H9 (cell line): Measurements from ENCODE around the gene GDF3. TPM values are rescaled to one million over a fixed set of nuclear protein-coding genes. Genes with fewer than 3 reads are reported as not detected.

Source experiments
- DNase-seq: peaks from one replicate; pipeline ENCODE4 v3.0.0-alpha.2; 2017
- H2AFZ ChIP-seq: one replicate; pipeline ENCODE4 v1.6.1; 2013; ENCODE audit warnings: mild to moderate bottlenecking, low read length, control low read depth, moderate library complexity
- H2AK5ac ChIP-seq: 2 replicates; pipeline ENCODE4 v1.6.1; 2013; ENCODE audit warnings: low read length, control low read depth, mixed read lengths; ENCODE audit not compliant: insufficient read length
- H2BK120ac ChIP-seq: one replicate; pipeline ENCODE4 v1.6.1; 2013; ENCODE audit warnings: low read depth, mild to moderate bottlenecking, low read length, control low read depth, inconsistent platforms; ENCODE audit not compliant: poor library complexity, severe bottlenecking
- H2BK12ac ChIP-seq: 2 replicates; pipeline ENCODE4 v1.6.1; 2013; ENCODE audit warnings: low read length, control low read depth, mixed read lengths, low read depth; ENCODE audit not compliant: insufficient read length
- H2BK15ac ChIP-seq: 2 replicates; pipeline ENCODE4 v1.6.1; 2013; ENCODE audit warnings: low read depth, low read length, control low read depth
- H2BK20ac ChIP-seq: one replicate; pipeline ENCODE4 v1.6.1; 2013; ENCODE audit warnings: low read depth, mild to moderate bottlenecking, low read length, control low read depth, inconsistent platforms; ENCODE audit not compliant: poor library complexity, severe bottlenecking
- H2BK5ac ChIP-seq: 2 replicates; pipeline ENCODE4 v1.6.1; 2013; ENCODE audit warnings: low read length, control low read depth, mixed read lengths; ENCODE audit not compliant: insufficient read length
- H3K14ac ChIP-seq: 2 replicates; pipeline ENCODE4 v1.6.1; 2013; ENCODE audit warnings: low read length, control low read depth; ENCODE audit not compliant: insufficient read depth
- H3K18ac ChIP-seq: 2 replicates; pipeline ENCODE4 v1.6.1; 2013; ENCODE audit warnings: low read depth, mild to moderate bottlenecking, mixed read lengths, low read length, control low read depth; ENCODE audit not compliant: insufficient read length
- H3K23ac ChIP-seq: 2 replicates; pipeline ENCODE4 v1.6.1; 2013; ENCODE audit warnings: low read length, control low read depth, mixed read lengths, low read depth; ENCODE audit not compliant: insufficient read length
- H3K23me2 ChIP-seq: 2 replicates; pipeline ENCODE4 v1.6.1; 2013; ENCODE audit warnings: low read depth, mild to moderate bottlenecking, mixed read lengths, low read length, control low read depth; ENCODE audit not compliant: insufficient read length, poor library complexity, severe bottlenecking
- H3K27ac ChIP-seq: 2 replicates; pipeline ENCODE4 v1.5.1; 2013; ENCODE audit warnings: low read length, control low read depth, mixed read lengths, low read depth; ENCODE audit not compliant: insufficient read length
- H3K27me3 ChIP-seq: 2 replicates; pipeline ENCODE4 v1.6.1; 2013; ENCODE audit warnings: low read length, control low read depth, inconsistent platforms; ENCODE audit not compliant: insufficient read depth
- H3K4ac ChIP-seq: 2 replicates; pipeline ENCODE4 v1.6.1; 2013; ENCODE audit warnings: low read depth, mild to moderate bottlenecking, control low read depth, inconsistent platforms, low read length, moderate library complexity
- H3K4me1 ChIP-seq: 2 replicates; pipeline ENCODE4 v1.6.1; 2013; ENCODE audit warnings: low read length, control low read depth, inconsistent platforms; ENCODE audit not compliant: insufficient read depth
- H3K4me2 ChIP-seq: 2 replicates; pipeline ENCODE4 v1.6.1; 2013; ENCODE audit warnings: low read length, control low read depth, mixed read lengths; ENCODE audit not compliant: insufficient read length, insufficient read depth
- H3K56ac ChIP-seq: 2 replicates; pipeline ENCODE4 v1.6.1; 2013; ENCODE audit warnings: low read depth, mild to moderate bottlenecking, mixed read lengths, low read length, control low read depth; ENCODE audit not compliant: insufficient read length
- H3K79me1 ChIP-seq: 2 replicates; pipeline ENCODE4 v1.6.1; 2013; ENCODE audit warnings: low read depth, mild to moderate bottlenecking, moderate library complexity, low read length, control low read depth, inconsistent platforms; ENCODE audit not compliant: insufficient read depth, poor library complexity, severe bottlenecking
- H3K79me2 ChIP-seq: 2 replicates; pipeline ENCODE4 v1.6.1; 2013; ENCODE audit warnings: low read length, control low read depth, inconsistent platforms; ENCODE audit not compliant: insufficient read depth
- H3K9ac ChIP-seq: 2 replicates; pipeline ENCODE4 v1.6.1; 2013; ENCODE audit warnings: low read length, control low read depth, mixed read lengths; ENCODE audit not compliant: insufficient read length; ENCODE audit errors: extremely low read depth
- H3K9me3 ChIP-seq: one replicate; pipeline ENCODE4 v1.6.1; 2013; ENCODE audit warnings: low read depth, low read length, inconsistent platforms; ENCODE audit not compliant: control insufficient read depth
- H3T11ph ChIP-seq: one replicate; pipeline ENCODE4 v1.6.1; 2013; ENCODE audit warnings: mild to moderate bottlenecking, low read length, control low read depth, inconsistent platforms
- H4K20me1 ChIP-seq: one replicate; pipeline ENCODE4 v1.6.1; 2013; ENCODE audit not compliant: control insufficient read depth, insufficient read length, insufficient read depth
- H4K5ac ChIP-seq: 2 replicates; pipeline ENCODE4 v1.6.1; 2013; ENCODE audit warnings: low read depth, mild to moderate bottlenecking, mixed read lengths, low read length, control low read depth; ENCODE audit not compliant: insufficient read length
- H4K8ac ChIP-seq: replicated peaks from 2 replicates; pipeline ENCODE4 v1.6.1; 2013; ENCODE audit warnings: low read length, control low read depth, mixed read lengths, low read depth; ENCODE audit not compliant: insufficient read length
- H4K91ac ChIP-seq: 2 replicates; pipeline ENCODE4 v1.6.1; 2013; ENCODE audit warnings: low read depth, mild to moderate bottlenecking, moderate library complexity, mixed read lengths, low read length, control low read depth; ENCODE audit not compliant: insufficient read length
- H3K27ac Mint-ChIP-seq, 3 experiments: 2 replicates in 2 of 3; 3 replicates in 1 of 3; pipeline ENCODE4 v1.8.0; 2020 to 2021; ENCODE audit warnings: mixed read lengths in 3 of 3, mild to moderate bottlenecking in 1 of 3, moderate library complexity in 1 of 3
- H3K27me3 Mint-ChIP-seq: 2 replicates; pipeline ENCODE4 v1.8.0; 2021; ENCODE audit warnings: low read depth, mild to moderate bottlenecking, moderate library complexity, mixed read lengths
- H3K36me3 Mint-ChIP-seq, 3 experiments: 2 replicates in 2 of 3; 3 replicates in 1 of 3; pipeline ENCODE4 v1.8.0; 2020 to 2021; ENCODE audit warnings: low read depth in 3 of 3, mixed read lengths in 3 of 3; ENCODE audit not compliant: insufficient read depth in 1 of 3
- H3K4me1 Mint-ChIP-seq, 2 experiments: 2 replicates each; pipeline ENCODE4 v1.8.0; 2020; ENCODE audit warnings: mixed read lengths in 2 of 2
- H3K4me3 Mint-ChIP-seq, 2 experiments: 2 replicates in 1 of 2; 3 replicates in 1 of 2; pipeline ENCODE4 v1.8.0; 2020 to 2021; ENCODE audit warnings: mild to moderate bottlenecking in 2 of 2, mixed read lengths in 2 of 2, moderate library complexity in 1 of 2
- H3K9me3 Mint-ChIP-seq, 2 experiments: 2 replicates in 1 of 2; 3 replicates in 1 of 2; pipeline ENCODE4 v1.8.0; 2020; ENCODE audit warnings: mild to moderate bottlenecking in 2 of 2, mixed read lengths in 2 of 2, moderate library complexity in 1 of 2
- WGBS: extraction: QIAGEN DNeasy Blood & Tissue Kit; methylation state at CpG from one replicate; pipeline ENCODE4 v1.1.7; 2013; ENCODE audit warnings: missing lambda C conversion rate, low lambda C conversion rate, mixed read lengths; ENCODE audit not compliant: insufficient read length; ENCODE audit errors: extremely low coverage; 5-methylcytosine and 5-hydroxymethylcytosine counted together
- total RNA-seq: library from RNA; stranded (reverse); gene quantifications from 2 replicates; pipeline ENCODE4 v1.2.1, GENCODE V29; 2021
- TF ChIP-seq, protein P1 (sequence below): fragments of 200-600 bp; sonication (generic); conservative IDR thresholded peaks from 3 replicates; pipeline ENCODE4 v1.8.0; 2021; ENCODE audit warnings: antibody characterized with exemption, mild to moderate bottlenecking

GDF3 gene
- total RNA-seq, 1 experiment from 2014 or later = 9.9 TPM

DNA sequence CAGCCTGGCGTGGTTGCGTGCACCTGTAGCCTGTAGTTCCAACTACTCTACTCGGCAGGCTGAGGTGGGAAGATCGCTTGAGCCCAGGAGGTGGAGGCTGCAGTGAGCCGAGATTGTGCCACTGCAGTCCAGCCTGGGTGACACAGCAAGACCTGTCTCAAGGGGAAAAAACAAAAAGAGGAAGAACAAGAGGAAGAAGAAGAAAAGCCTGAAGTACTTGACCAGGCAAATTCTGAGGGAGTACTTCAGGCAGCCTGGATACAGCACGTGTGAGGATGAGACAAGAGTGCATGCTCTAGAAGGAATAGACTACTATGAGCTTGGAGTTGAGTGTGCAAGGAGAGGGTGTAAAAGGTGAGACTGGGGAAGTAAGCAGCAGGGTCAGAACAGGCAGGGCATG, 1.8 kb downstream of the GDF3 start:
- Histone ChIP-seq H2BK5ac (no peak overlapping the region), H4K91ac (no peak overlapping the region), H3K4me1 (peaks cover 4% of the 10 kb centered on the region; the same call in 1 of the 2 replicates), H3K4me2 (no peak overlapping the region), H3K79me1 (no peaks in the 10 kb centered on the region), H2BK15ac (no peak overlapping the region), H2BK12ac (no peak overlapping the region), H3K9me3 (no peaks in the 10 kb centered on the region), H3K23me2 (no peaks in the 10 kb centered on the region), H3K79me2 (no peaks in the 10 kb centered on the region), H3K23ac (no peak overlapping the region), H2AK5ac (no peak overlapping the region), H3K4ac (no peak overlapping the region), H3K27ac (no peak overlapping the region), H3K9ac (no peak overlapping the region), H3T11ph (no peak overlapping the region), H2BK120ac (no peak overlapping the region), H3K27me3 (no peaks in the 10 kb centered on the region), H2BK20ac (no peak overlapping the region), H2AFZ (no peak overlapping the region), H4K8ac (no peak overlapping the region), H4K5ac (no peak overlapping the region), H3K14ac (no peak overlapping the region), H3K56ac (no peak overlapping the region), H3K18ac (no peak overlapping the region), H4K20me1 (no peaks in the 10 kb centered on the region)
- H3K27me3 Mint-ChIP-seq = no peaks in the 10 kb centered on the region
- no peak for DNase-seq
- H3K4me3 Mint-ChIP-seq = peak overlapping the region in 1 of 2 experiments; percentile 35; a peak in 1 of 5 replicates
- peaks cover 0 to 6% (median 3%) of the 10 kb centered on the region in 3 experiments; a peak in 2 of 7 replicates for H3K36me3 Mint-ChIP-seq
- H3K27ac Mint-ChIP-seq = peak overlapping the region; percentile 1 to 97 (median 73)
- peaks cover 37 to 41% of the 10 kb centered on the region in 2 experiments for H3K4me1 Mint-ChIP-seq
- no CpG with 5 or more reads among the region's 6 CpGs for WGBS
- no peaks in the 10 kb centered on the region; a peak in 1 of 5 replicates for H3K9me3 Mint-ChIP-seq
- TF ChIP-seq, protein P1, sequence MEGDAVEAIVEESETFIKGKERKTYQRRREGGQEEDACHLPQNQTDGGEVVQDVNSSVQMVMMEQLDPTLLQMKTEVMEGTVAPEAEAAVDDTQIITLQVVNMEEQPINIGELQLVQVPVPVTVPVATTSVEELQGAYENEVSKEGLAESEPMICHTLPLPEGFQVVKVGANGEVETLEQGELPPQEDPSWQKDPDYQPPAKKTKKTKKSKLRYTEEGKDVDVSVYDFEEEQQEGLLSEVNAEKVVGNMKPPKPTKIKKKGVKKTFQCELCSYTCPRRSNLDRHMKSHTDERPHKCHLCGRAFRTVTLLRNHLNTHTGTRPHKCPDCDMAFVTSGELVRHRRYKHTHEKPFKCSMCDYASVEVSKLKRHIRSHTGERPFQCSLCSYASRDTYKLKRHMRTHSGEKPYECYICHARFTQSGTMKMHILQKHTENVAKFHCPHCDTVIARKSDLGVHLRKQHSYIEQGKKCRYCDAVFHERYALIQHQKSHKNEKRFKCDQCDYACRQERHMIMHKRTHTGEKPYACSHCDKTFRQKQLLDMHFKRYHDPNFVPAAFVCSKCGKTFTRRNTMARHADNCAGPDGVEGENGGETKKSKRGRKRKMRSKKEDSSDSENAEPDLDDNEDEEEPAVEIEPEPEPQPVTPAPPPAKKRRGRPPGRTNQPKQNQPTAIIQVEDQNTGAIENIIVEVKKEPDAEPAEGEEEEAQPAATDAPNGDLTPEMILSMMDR = no peak
